IPS-20b (cell line): ENCODE results near the gene BNC2.

Experiments used
- H3K27ac ChIP-seq: one replicate; pipeline ENCODE4 v1.5.1; 2013; ENCODE audit warnings: low read length
- H3K27me3 ChIP-seq: 2 replicates; pipeline ENCODE4 v1.6.1; 2013; ENCODE audit warnings: mild to moderate bottlenecking, low read length, inconsistent platforms; ENCODE audit not compliant: insufficient read depth
- H3K36me3 ChIP-seq: 2 replicates; pipeline ENCODE4 v1.6.1; 2013; ENCODE audit warnings: low read depth, mild to moderate bottlenecking, inconsistent platforms, low read length, moderate library complexity; ENCODE audit not compliant: insufficient read depth
- H3K4me1 ChIP-seq: 2 replicates; pipeline ENCODE4 v1.6.1; 2013; ENCODE audit warnings: mild to moderate bottlenecking, control low read depth, inconsistent platforms, low read length, moderate library complexity; ENCODE audit not compliant: insufficient read depth
- H3K4me3 ChIP-seq: 2 replicates; pipeline ENCODE4 v1.5.1; 2013; ENCODE audit warnings: mild to moderate bottlenecking, low read length, inconsistent platforms
- H3K9ac ChIP-seq: 2 replicates; pipeline ENCODE4 v1.6.1; 2013; ENCODE audit warnings: low read depth, mild to moderate bottlenecking, inconsistent platforms, low read length, moderate library complexity
- H3K9me3 ChIP-seq: 2 replicates; pipeline ENCODE4 v1.6.1; 2013; ENCODE audit warnings: mild to moderate bottlenecking, low read depth, low read length, inconsistent platforms; ENCODE audit not compliant: insufficient read depth

Gene BNC2

DNA sequence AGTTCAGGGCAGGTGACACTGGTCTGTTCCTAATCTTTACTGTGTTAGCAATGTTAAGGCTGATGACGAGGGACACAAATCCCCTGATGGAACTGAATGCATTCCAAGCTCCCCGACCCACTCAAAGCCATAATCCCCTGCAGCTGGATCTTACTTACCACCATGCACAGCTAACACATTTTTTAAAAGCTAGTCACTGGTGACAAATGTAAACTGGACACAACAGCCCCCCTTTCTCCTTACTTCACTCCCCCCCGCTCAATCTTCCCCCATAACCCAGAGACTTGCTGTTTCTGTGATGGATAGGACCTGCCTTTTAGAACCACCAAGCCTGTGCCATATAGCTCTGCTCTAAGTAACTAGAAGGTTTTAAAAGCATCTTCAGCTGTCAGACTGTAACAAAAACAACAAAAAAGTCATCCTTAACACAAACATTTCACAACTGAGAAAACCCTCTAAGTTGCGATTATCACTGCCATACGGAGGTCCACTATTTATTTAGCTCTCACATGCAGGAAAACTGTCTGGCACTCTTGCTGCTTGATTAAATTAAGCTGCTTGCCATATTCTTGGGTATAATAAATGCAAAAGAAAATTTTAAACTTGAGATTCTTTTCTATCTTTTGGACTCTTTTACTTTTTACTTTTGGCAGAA, 44.4 kb downstream of the BNC2 start:
- Histone ChIP-seq H3K27ac (no peak overlapping the region), H3K9ac (peak overlapping the region; percentile 11; the same call in 1 of the 2 replicates), H3K36me3 (no peaks in the 10 kb centered on the region), H3K27me3 (no peaks in the 10 kb centered on the region), H3K4me3 (no peak overlapping the region), H3K9me3 (no peaks in the 10 kb centered on the region), H3K4me1 (peaks cover 30% of the 10 kb centered on the region)

- Histone ChIP-seq H3K4me1 (peaks cover 28% of the 10 kb centered on the region), H3K9ac (peak overlapping the region; percentile 11; the same call in 1 of the 2 replicates), H3K27me3 (no peaks in the 10 kb centered on the region), H3K27ac (no peak overlapping the region), H3K36me3 (no peaks in the 10 kb centered on the region), H3K4me3 (no peak overlapping the region), H3K9me3 (no peaks in the 10 kb centered on the region)
These were observed 45.1 kb downstream of the BNC2 start for GRCh38 chr9:16825331-16825725.

DNA sequence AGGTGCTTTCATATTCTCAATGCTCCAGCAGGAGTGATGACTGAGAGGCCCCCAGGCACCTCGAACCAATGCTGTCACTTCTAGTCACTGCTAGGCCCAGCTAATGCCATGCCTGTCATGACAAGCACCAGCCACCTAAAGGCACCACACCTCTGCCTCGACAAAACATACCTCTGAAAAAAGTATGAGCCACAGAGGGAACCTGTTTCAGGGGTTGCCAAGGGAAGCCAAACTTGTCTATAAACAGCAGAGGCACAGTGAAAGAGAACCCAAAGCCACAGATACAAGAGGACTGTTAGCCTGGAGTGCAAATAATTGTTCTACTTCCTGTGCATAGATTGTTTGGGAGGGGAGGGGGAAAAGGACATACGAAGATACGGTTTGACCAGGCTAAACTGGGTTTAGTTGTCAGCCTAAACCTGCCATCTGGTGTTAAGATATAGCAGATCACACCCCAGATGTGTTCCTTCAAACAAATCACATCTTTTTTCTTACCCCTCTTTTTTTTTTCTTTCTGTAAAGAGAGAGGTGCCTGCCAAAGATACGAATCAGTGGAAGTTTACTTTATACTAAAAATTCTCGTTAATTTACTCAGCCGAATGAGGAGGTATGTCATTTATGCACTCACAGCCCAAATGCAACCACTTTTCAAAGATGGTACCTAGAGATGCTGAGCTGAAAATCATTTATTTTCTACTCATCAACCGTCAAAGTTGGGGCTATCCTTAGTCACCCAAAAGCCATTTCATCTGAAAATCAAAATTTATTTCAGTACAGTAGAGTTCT, 45.7 kb downstream of the BNC2 start:
- Histone ChIP-seq H3K4me3 (no peak overlapping the region), H3K36me3 (no peaks in the 10 kb centered on the region), H3K27me3 (no peaks in the 10 kb centered on the region), H3K27ac (no peak overlapping the region), H3K4me1 (peaks cover 27% of the 10 kb centered on the region), H3K9me3 (no peaks in the 10 kb centered on the region), H3K9ac (no peak overlapping the region; the same call in 1 of the 2 replicates)

DNA sequence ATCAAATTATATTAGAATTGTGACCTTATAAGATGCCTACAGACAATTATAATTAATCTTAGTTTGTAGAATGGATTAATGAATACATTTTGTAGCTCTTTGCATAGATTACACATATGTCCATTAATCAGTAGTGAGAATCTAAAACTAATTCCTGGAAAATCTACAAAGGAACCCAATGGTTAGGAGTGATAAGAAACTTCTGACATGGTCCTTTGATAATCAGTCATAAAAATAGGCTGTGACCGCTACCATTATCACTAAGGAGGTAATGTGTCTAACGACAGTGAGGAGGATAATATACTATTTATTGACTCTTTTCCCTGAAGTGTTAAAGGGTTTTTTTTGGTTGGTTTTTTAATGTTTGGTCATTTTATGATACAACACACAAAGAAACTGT, 46.6 kb downstream of the BNC2 start:
- H3K9me3 ChIP-seq = no peaks in the 10 kb centered on the region
- H3K27me3 ChIP-seq = no peaks in the 10 kb centered on the region
- no peak overlapping the region for H3K27ac ChIP-seq
- no peak overlapping the region for H3K4me3 ChIP-seq
- peaks cover 19% of the 10 kb centered on the region for H3K4me1 ChIP-seq
- H3K36me3 ChIP-seq = no peaks in the 10 kb centered on the region
- no peak overlapping the region for H3K9ac ChIP-seq

DNA sequence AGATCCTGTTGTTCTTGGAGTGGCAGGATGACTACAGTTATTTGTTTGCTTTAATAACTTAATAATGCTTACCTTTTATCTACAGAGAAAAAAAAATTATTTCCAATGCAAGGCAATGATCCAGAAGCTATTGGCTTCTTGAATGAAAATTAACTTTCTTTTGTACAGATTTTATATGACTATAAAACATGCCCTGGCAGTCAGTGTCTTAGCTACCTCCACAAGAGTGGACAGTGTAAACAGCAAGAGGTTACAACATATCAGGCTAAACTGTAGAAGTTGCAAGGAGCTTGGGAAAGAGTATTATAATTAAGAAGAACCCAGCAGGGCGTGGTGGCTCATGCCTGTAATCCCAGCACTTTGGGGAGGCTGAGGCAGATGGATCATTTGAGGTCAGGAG, 49.1 kb downstream of the BNC2 start:
- Histone ChIP-seq H3K4me3 (no peak overlapping the region), H3K4me1 (peaks cover 30% of the 10 kb centered on the region)

GRCh38 chr9:16817514-16817913, 53.0 kb downstream of the BNC2 start:
- Histone ChIP-seq H3K27ac (no peak overlapping the region), H3K4me1 (peaks cover 24% of the 10 kb centered on the region), H3K36me3 (no peaks in the 10 kb centered on the region), H3K9me3 (no peaks in the 10 kb centered on the region), H3K27me3 (no peaks in the 10 kb centered on the region), H3K9ac (peak overlapping the region; percentile 44; the same call in 1 of the 2 replicates), H3K4me3 (no peak overlapping the region)

More for the DNA sequence above, 49.1 kb downstream of the BNC2 start:
- no peaks in the 10 kb centered on the region for H3K27me3 ChIP-seq
- no peaks in the 10 kb centered on the region for H3K36me3 ChIP-seq
- H3K9me3 ChIP-seq = no peaks in the 10 kb centered on the region
- H3K9ac ChIP-seq = no peak overlapping the region
- no peak overlapping the region for H3K27ac ChIP-seq

- H3K4me3 ChIP-seq = no peak overlapping the region
- H3K4me1 ChIP-seq = peaks cover 29% of the 10 kb centered on the region
- no peaks in the 10 kb centered on the region for H3K27me3 ChIP-seq
- no peak overlapping the region for H3K27ac ChIP-seq
- H3K9me3 ChIP-seq = no peaks in the 10 kb centered on the region
- H3K36me3 ChIP-seq = no peaks in the 10 kb centered on the region
- peak overlapping the region; percentile 44; the same call in 1 of the 2 replicates for H3K9ac ChIP-seq
These were observed 53.5 kb downstream of the BNC2 start for GRCh38 chr9:16817002-16817401.

- Histone ChIP-seq H3K4me1 (peaks cover 35% of the 10 kb centered on the region), H3K9me3 (no peaks in the 10 kb centered on the region), H3K36me3 (no peaks in the 10 kb centered on the region), H3K27ac (no peak overlapping the region), H3K4me3 (no peak overlapping the region), H3K9ac (no peak overlapping the region), H3K27me3 (no peaks in the 10 kb centered on the region)
These were observed 54.5 kb downstream of the BNC2 start for GRCh38 chr9:16816011-16816410.

GRCh38 chr9:16815079-16815478, 55.4 kb downstream of the BNC2 start:
- peaks cover 40% of the 10 kb centered on the region for H3K4me1 ChIP-seq
- no peak overlapping the region for H3K27ac ChIP-seq
- no peak overlapping the region for H3K9ac ChIP-seq
- H3K9me3 ChIP-seq = no peaks in the 10 kb centered on the region
- H3K36me3 ChIP-seq = no peaks in the 10 kb centered on the region
- H3K4me3 ChIP-seq = no peak overlapping the region
- no peaks in the 10 kb centered on the region for H3K27me3 ChIP-seq

DNA sequence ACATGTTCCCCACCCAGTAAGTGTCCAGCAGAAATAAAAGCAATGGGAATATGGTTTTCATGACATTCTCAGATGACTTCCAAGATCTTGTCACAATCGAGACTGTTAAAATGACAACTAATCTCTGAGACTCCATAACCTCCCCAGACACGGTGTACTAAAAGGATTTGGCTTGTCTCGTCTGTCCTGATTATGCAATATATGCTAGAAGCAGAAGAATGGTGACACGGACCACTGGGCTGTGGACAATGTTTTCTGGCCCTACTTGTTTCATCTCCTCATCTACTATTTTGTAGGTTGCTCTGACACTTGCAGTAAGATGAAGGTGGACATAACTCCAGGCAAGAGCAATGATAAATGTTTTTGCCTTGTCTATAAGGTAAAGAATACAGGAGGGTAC, 56.6 kb downstream of the BNC2 start:
- H3K27ac ChIP-seq = no peak overlapping the region
- H3K9me3 ChIP-seq = no peaks in the 10 kb centered on the region

DNA sequence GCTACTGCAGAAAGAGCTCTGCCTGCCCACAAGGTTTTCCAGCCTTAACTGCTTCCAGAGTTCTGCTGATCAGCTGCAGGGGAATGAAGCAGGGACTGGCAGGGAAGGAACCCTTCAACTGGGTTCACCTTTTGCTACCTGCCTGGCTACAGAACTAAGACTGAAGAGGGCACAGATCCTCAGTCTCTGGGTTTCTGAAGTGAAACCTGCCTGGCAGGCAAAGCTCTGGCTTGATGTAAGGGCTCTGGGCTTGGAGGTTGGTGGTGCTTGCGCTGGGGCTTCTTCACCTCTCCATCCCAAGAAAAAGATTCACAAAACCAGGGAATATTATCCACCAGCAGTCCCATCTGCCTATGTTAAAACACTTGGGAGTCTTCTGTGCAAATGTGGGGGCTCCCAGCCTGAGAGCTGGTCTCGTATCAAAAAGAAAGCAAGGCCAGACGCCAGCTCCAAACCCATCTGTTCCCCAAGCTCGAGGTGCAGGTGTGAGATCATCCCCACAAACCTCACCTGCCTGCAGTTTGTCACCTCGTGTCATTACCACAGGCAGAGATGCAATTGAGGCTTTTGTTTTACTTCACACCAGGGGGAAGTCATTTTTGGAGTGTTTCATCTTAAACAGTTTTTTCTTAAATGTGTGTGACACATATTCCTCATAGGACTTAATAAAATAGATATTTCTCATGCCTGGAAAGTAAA, 58.3 kb downstream of the BNC2 start:
- peaks cover 47% of the 10 kb centered on the region for H3K4me1 ChIP-seq
- no peaks in the 10 kb centered on the region for H3K36me3 ChIP-seq
- no peaks in the 10 kb centered on the region for H3K27me3 ChIP-seq
- H3K9me3 ChIP-seq = no peaks in the 10 kb centered on the region
- H3K4me3 ChIP-seq = no peak overlapping the region
- H3K9ac ChIP-seq = peak overlapping the region; percentile 68
- H3K27ac ChIP-seq = peak overlapping the region; percentile 81

More for the DNA sequence above, 56.6 kb downstream of the BNC2 start:
- Histone ChIP-seq H3K27me3 (no peaks in the 10 kb centered on the region), H3K4me3 (no peak overlapping the region), H3K4me1 (peaks cover 45% of the 10 kb centered on the region), H3K36me3 (no peaks in the 10 kb centered on the region), H3K9ac (no peak overlapping the region)
